ENCODE data around the gene AOPEP. TPM values are rescaled to one million over a fixed set of nuclear protein-coding genes. Genes with fewer than 3 reads are reported as not detected.

The AOPEP gene
- total and polyA plus RNA-seq, 2 of the 13 experiments (the other 11 are each of a cell fraction or from before 2014, with no cell fraction given): 22.2 to 41.6 TPM

DNA sequence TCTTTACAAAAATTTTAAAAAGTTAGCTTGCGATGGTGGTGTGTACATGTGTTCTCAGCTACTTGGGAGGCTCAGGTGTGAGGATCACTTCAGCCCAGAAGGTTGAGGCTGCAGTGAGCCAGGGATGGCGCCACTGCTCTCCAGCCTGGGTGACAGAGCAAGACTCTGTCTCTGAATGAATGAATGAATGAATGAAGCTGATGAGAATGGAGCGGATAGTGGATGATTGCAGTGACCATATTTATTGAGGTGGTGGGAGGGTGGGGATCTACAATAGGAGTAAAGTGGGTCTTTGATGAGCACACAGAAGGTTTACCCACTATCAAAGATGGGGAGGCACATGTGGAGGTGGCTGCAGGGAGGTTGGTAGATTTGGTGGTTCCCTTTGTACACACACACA lies 120.2 kb downstream of the AOPEP start:
- no peak for ATAC-seq

More for the DNA sequence above, 120.2 kb downstream of the AOPEP start:
- in situ Hi-C loops (cut with HindIII; ENCODE audit: extremely low pct_ligation_motif_present, low pct_unique_long_range_greater_than_20kb): no loop called here
- Histone ChIP-seq H2AFZ (ENCODE audit: low read length) (no peak overlapping the region), H3K27me3 (ENCODE audit: control insufficient read depth in 1 of 2, insufficient read depth in 2 of 2, low read length in 2 of 2) (no peaks in the 10 kb centered on the region), H4K20me1 (ENCODE audit: insufficient read depth, low read length) (no peaks in the 10 kb centered on the region), H3K79me2 (ENCODE audit: insufficient read depth, low read length) (peaks cover 2% of the 10 kb centered on the region), H3K36me3 (replicated peaks in 1 of 2; ENCODE audit: control insufficient read depth in 1 of 2, insufficient read depth in 2 of 2, low read length in 2 of 2) (no peaks in the 10 kb centered on the region), H3K4me2 (ENCODE audit: low read depth, low read length) (no peak overlapping the region), H3K27ac (ENCODE audit: extremely low read length, insufficient read depth, low read length) (no peak overlapping the region), H3K4me3 (replicated peaks in 1 of 3; ENCODE audit: insufficient read depth in 1 of 3, low read depth in 2 of 3, low read length in 3 of 3) (no peak overlapping the region), H3K9ac (ENCODE audit: insufficient read depth, low read depth, low read length) (no peak overlapping the region), H3K4me1 (ENCODE audit: insufficient read depth, low read length) (peaks cover 35% of the 10 kb centered on the region), H3K9me3 (ENCODE audit: low read length) (no peaks in the 10 kb centered on the region)
- TF ChIP-seq, protein P1, sequence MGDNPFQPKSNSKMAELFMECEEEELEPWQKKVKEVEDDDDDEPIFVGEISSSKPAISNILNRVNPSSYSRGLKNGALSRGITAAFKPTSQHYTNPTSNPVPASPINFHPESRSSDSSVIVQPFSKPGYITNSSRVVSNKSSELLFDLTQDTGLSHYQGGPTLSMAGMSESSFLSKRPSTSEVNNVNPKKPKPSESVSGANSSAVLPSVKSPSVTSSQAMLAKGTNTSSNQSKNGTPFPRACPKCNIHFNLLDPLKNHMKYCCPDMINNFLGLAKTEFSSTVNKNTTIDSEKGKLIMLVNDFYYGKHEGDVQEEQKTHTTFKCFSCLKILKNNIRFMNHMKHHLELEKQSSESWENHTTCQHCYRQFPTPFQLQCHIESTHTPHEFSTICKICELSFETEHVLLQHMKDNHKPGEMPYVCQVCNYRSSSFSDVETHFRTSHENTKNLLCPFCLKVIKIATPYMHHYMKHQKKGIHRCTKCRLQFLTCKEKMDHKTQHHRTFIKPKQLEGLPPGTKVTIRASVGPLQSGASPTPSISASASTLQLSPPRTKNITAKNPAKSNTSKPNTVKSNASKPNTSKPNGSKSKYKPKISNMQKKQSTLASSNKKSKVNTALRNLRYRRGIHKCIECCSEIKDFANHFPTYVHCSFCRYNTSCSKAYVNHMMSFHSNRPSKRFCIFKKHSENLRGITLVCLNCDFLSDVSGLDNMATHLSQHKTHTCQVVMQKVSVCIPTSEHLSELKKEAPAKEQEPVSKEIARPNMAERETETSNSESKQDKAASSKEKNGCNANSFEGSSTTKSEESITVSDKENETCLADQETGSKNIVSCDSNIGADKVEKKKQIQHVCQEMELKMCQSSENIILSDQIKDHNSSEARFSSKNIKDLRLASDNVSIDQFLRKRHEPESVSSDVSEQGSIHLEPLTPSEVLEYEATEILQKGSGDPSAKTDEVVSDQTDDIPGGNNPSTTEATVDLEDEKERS (CRISPR knock-in tag; IDR thresholded peaks at IDR 0.05): no peak
- TF ChIP-seq MED1 (CRISPR knock-in tag; IDR thresholded peaks at IDR 0.05) (no peak), HNRNPLL (IDR thresholded peaks at IDR 0.05; ENCODE audit: low read depth, low read length, poor library complexity, severe bottlenecking) (no peak), MZF1 (CRISPR knock-in tag; IDR thresholded peaks at IDR 0.05; ENCODE audit: borderline replicate concordance) (no peak), ZSCAN9 (CRISPR knock-in tag; IDR thresholded peaks at IDR 0.05; ENCODE audit: borderline replicate concordance) (no peak), AGO2 (optimal IDR thresholded peaks at IDR 0.05; ENCODE audit: low read depth, low read length) (no peak), RAD21 (CRISPR knock-in tag; IDR thresholded peaks at IDR 0.05) (no peak), KDM5B (CRISPR knock-in tag; IDR thresholded peaks at IDR 0.05; ENCODE audit: borderline replicate concordance) (no peak), DNMT1 (CRISPR knock-in tag; IDR thresholded peaks at IDR 0.05) (no peak), ZNF782 (CRISPR knock-in tag; IDR thresholded peaks at IDR 0.05; ENCODE audit: borderline replicate concordance) (no peak), SNRNP70 (IDR thresholded peaks at IDR 0.05; ENCODE audit: low read depth, low read length) (no peak), ZBTB21 (CRISPR knock-in tag; IDR thresholded peaks at IDR 0.05) (no peak)
- TF ChIP-seq, protein P2, sequence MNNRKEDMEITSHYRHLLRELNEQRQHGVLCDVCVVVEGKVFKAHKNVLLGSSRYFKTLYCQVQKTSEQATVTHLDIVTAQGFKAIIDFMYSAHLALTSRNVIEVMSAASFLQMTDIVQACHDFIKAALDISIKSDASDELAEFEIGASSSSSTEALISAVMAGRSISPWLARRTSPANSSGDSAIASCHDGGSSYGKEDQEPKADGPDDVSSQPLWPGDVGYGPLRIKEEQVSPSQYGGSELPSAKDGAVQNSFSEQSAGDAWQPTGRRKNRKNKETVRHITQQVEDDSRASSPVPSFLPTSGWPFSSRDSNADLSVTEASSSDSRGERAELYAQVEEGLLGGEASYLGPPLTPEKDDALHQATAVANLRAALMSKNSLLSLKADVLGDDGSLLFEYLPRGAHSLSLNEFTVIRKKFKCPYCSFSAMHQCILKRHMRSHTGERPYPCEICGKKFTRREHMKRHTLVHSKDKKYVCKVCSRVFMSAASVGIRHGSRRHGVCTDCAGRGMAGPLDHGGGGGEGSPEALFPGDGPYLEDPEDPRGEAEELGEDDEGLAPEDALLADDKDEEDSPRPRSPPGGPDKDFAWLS (CRISPR knock-in tag; IDR thresholded peaks at IDR 0.05; ENCODE audit: borderline replicate concordance): no peak
- TF ChIP-seq, protein P3, sequence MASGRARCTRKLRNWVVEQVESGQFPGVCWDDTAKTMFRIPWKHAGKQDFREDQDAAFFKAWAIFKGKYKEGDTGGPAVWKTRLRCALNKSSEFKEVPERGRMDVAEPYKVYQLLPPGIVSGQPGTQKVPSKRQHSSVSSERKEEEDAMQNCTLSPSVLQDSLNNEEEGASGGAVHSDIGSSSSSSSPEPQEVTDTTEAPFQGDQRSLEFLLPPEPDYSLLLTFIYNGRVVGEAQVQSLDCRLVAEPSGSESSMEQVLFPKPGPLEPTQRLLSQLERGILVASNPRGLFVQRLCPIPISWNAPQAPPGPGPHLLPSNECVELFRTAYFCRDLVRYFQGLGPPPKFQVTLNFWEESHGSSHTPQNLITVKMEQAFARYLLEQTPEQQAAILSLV (CRISPR knock-in tag; IDR thresholded peaks at IDR 0.05; ENCODE audit: borderline replicate concordance): no peak
- TF ChIP-seq, protein P4, sequence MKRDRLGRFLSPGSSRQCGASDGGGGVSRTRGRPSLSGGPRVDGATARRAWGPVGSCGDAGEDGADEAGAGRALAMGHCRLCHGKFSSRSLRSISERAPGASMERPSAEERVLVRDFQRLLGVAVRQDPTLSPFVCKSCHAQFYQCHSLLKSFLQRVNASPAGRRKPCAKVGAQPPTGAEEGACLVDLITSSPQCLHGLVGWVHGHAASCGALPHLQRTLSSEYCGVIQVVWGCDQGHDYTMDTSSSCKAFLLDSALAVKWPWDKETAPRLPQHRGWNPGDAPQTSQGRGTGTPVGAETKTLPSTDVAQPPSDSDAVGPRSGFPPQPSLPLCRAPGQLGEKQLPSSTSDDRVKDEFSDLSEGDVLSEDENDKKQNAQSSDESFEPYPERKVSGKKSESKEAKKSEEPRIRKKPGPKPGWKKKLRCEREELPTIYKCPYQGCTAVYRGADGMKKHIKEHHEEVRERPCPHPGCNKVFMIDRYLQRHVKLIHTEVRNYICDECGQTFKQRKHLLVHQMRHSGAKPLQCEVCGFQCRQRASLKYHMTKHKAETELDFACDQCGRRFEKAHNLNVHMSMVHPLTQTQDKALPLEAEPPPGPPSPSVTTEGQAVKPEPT (CRISPR knock-in tag; IDR thresholded peaks at IDR 0.05; ENCODE audit: low read depth): no peak
- 94% methylated on average over 3 of the region's 3 CpGs for WGBS (ENCODE audit: low lambda C conversion rate)
- DNase-seq (ENCODE audit: low spot score) (no peak), FAIRE-seq (no peak)
- intact Hi-C loops (cut with micrococcal nuclease; ENCODE audit: unreplicated experiment): no loop called here
- ChIA-PET POLR2A (no interaction called here), CTCF (ENCODE audit: low intra/inter-chr PET ratio, low total read pairs) (no interaction called here)
- BruUV-seq (replicated peaks): no TSS peak
